ENCODE results near the gene TPSB2.

The TPSB2 gene

GRCh38 chr16:1182950-1183907 is 46.8 kb downstream of the TPSB2 start:
- Histone ChIP-seq H3K36me3 (ENCODE audit: control insufficient read depth, insufficient read depth, low read length) (no peaks in the 10 kb centered on the region), H2AK5ac (ENCODE audit: low read length) (no peak overlapping the region), H3K4me1 (ENCODE audit: control insufficient read depth, low read depth, low read length) (no peaks in the 10 kb centered on the region), H3K9ac (ENCODE audit: low read length) (no peak overlapping the region), H3K56ac (ENCODE audit: low read length) (no peak overlapping the region), H3K18ac (ENCODE audit: low read length) (no peak overlapping the region), H2BK5ac (ENCODE audit: low read length) (no peak overlapping the region), H3K79me2 (ENCODE audit: control insufficient read depth, insufficient read depth, low read length) (no peaks in the 10 kb centered on the region), H2BK15ac (replicated peaks; ENCODE audit: low read depth) (no peak overlapping the region), H4K5ac (ENCODE audit: low read length) (no peak overlapping the region), H3K4me2 (ENCODE audit: low read length) (no peak overlapping the region), H2BK120ac (ENCODE audit: low read depth, low read length) (no peak overlapping the region), H3K79me1 (ENCODE audit: low read length) (no peaks in the 10 kb centered on the region), H3K27me3 (ENCODE audit: insufficient read depth, low read length, poor library complexity) (no peaks in the 10 kb centered on the region), H3K4me3 (ENCODE audit: low read length) (no peak overlapping the region), H3K4ac (ENCODE audit: low read depth, low read length) (no peak overlapping the region), H3K27ac (ENCODE audit: low read depth, low read length) (no peak overlapping the region), H3K23ac (ENCODE audit: low read length) (no peak overlapping the region), H4K8ac (ENCODE audit: low read depth, low read length) (no peak overlapping the region)
- WGBS (ENCODE audit: extremely low coverage, insufficient coverage, low lambda C conversion rate), result no CpG with 5 or more reads among the region's 45 CpGs
- DNase-seq, result peak; percentile 42

DNA sequence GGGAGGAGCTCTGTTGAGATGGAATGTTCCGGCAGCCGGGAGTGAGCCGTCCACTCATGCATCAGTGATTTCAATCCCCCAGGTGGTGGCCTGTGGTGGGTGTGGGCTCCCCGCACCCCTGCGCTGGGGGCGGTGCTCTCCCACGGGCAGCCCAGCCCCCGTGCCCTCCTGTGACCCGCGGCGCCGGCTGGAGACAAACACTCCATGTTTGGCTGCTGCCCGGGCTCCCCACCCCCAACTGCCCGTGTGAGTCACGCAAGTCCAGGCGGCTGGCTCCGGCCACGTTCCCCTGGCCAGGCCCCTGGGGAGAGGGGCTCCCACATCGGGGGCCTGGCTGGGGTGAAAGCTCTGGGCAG is 47.7 kb downstream of the TPSB2 start:
- H3K4me3 ChIP-seq (ENCODE audit: low read length), result no peak overlapping the region
- no peaks in the 10 kb centered on the region for H3K4me1 ChIP-seq (ENCODE audit: control insufficient read depth, low read depth, low read length)

DNA sequence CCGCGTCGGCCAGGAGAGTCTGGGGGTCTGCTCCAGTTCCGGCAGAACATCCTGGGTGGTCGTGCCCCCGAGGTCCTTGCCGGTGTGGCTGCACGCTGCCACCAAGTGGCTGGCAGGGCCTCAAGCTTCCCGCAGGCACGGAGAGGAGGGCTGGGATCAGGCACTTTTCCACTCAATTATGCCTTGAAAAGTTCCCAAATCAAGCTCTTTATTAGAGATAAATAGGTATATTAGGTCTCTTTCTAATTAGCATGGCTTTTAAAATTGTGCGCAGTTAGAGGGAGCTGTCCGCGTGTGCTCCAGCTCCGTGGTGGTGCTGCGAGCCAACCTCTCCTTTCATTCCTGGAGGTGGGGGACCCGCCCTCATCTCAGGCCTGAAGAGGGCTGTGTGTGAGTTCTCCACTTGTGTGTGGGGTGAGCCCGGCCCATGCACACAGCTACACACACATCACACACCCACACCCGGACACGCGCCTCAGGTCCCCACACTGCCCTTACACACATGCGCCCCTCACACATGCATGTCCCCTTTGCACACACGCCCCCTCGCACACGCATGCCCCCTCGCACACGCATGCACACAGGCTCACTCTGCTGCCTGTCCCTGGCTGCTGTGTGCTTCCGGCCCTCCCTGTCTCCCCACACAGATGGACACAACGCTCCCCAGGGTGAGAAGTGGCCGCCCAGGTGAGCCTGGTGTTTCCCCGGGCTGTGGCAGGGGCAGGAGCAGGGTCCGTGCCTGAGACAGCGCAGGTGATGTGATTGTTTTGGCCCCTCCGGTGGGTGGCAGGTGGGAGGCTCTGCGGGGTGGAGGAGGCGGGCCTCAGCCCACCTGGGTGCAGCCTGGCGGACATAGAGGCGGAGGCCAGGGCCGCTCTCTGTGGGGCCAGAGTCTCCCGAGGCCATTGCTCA is 48.3 kb downstream of the TPSB2 start:
- Histone ChIP-seq H4K8ac (ENCODE audit: low read depth, low read length) (no peak overlapping the region), H3K18ac (ENCODE audit: low read length) (no peak overlapping the region), H3K79me1 (ENCODE audit: low read length) (no peaks in the 10 kb centered on the region), H3K9ac (ENCODE audit: low read length) (no peak overlapping the region), H3K56ac (ENCODE audit: low read length) (peak overlapping the region; percentile 15), H3K23ac (ENCODE audit: low read length) (no peak overlapping the region), H4K5ac (ENCODE audit: low read length) (no peak overlapping the region), H3K4me1 (ENCODE audit: control insufficient read depth, low read depth, low read length) (no peaks in the 10 kb centered on the region), H2BK120ac (ENCODE audit: low read depth, low read length) (no peak overlapping the region), H3K36me3 (ENCODE audit: control insufficient read depth, insufficient read depth, low read length) (no peaks in the 10 kb centered on the region), H3K27me3 (ENCODE audit: insufficient read depth, low read length, poor library complexity) (no peaks in the 10 kb centered on the region), H3K4ac (ENCODE audit: low read depth, low read length) (no peak overlapping the region), H2BK15ac (replicated peaks; ENCODE audit: low read depth) (no peak overlapping the region), H3K27ac (ENCODE audit: low read depth, low read length) (no peak overlapping the region), H3K4me3 (ENCODE audit: low read length) (no peak overlapping the region), H2BK5ac (ENCODE audit: low read length) (no peak overlapping the region), H2AK5ac (ENCODE audit: low read length) (no peak overlapping the region), H3K4me2 (ENCODE audit: low read length) (no peak overlapping the region), H3K79me2 (ENCODE audit: control insufficient read depth, insufficient read depth, low read length) (no peaks in the 10 kb centered on the region)
- WGBS (ENCODE audit: extremely low coverage, insufficient coverage, low lambda C conversion rate), result no CpG with 5 or more reads among the region's 39 CpGs
- no peak for DNase-seq

More for the DNA sequence above, 47.7 kb downstream of the TPSB2 start:
- H3K4ac ChIP-seq (ENCODE audit: low read depth, low read length), result no peak overlapping the region
- no CpG with 5 or more reads among the region's 19 CpGs for WGBS (ENCODE audit: extremely low coverage, insufficient coverage, low lambda C conversion rate)
- no peak overlapping the region for H2AK5ac ChIP-seq (ENCODE audit: low read length)
- no peak overlapping the region for H3K23ac ChIP-seq (ENCODE audit: low read length)
- no peaks in the 10 kb centered on the region for H3K79me2 ChIP-seq (ENCODE audit: control insufficient read depth, insufficient read depth, low read length)
- DNase-seq, result no peak
- no peak overlapping the region for H3K9ac ChIP-seq (ENCODE audit: low read length)
- H2BK5ac ChIP-seq (ENCODE audit: low read length), result no peak overlapping the region
- no peak overlapping the region for H3K18ac ChIP-seq (ENCODE audit: low read length)
- no peak overlapping the region for H4K5ac ChIP-seq (ENCODE audit: low read length)
- H3K27me3 ChIP-seq (ENCODE audit: insufficient read depth, low read length, poor library complexity), result no peaks in the 10 kb centered on the region
- H2BK120ac ChIP-seq (ENCODE audit: low read depth, low read length), result no peak overlapping the region
- H3K4me2 ChIP-seq (ENCODE audit: low read length), result no peak overlapping the region
- H3K79me1 ChIP-seq (ENCODE audit: low read length), result no peaks in the 10 kb centered on the region
- H4K8ac ChIP-seq (ENCODE audit: low read depth, low read length), result no peak overlapping the region
- H3K56ac ChIP-seq (ENCODE audit: low read length), result no peak overlapping the region
- H3K36me3 ChIP-seq (ENCODE audit: control insufficient read depth, insufficient read depth, low read length), result no peaks in the 10 kb centered on the region
- no peak overlapping the region for H3K27ac ChIP-seq (ENCODE audit: low read depth, low read length)
- H2BK15ac ChIP-seq (replicated peaks; ENCODE audit: low read depth), result no peak overlapping the region

GRCh38 chr16:1180549-1181403 is 49.2 kb downstream of the TPSB2 start:
- Histone ChIP-seq H3K79me1 (ENCODE audit: low read length) (no peaks in the 10 kb centered on the region), H3K56ac (ENCODE audit: low read length) (no peak overlapping the region), H2AK5ac (ENCODE audit: low read length) (no peak overlapping the region), H3K4ac (ENCODE audit: low read depth, low read length) (no peak overlapping the region), H2BK120ac (ENCODE audit: low read depth, low read length) (no peak overlapping the region), H3K27ac (ENCODE audit: low read depth, low read length) (no peak overlapping the region), H3K9ac (ENCODE audit: low read length) (no peak overlapping the region), H4K8ac (ENCODE audit: low read depth, low read length) (no peak overlapping the region), H3K18ac (ENCODE audit: low read length) (no peak overlapping the region), H3K4me1 (ENCODE audit: control insufficient read depth, low read depth, low read length) (no peaks in the 10 kb centered on the region), H3K27me3 (ENCODE audit: insufficient read depth, low read length, poor library complexity) (no peaks in the 10 kb centered on the region), H3K4me2 (ENCODE audit: low read length) (no peak overlapping the region), H2BK15ac (replicated peaks; ENCODE audit: low read depth) (no peak overlapping the region), H4K5ac (ENCODE audit: low read length) (no peak overlapping the region), H3K23ac (ENCODE audit: low read length) (no peak overlapping the region), H3K36me3 (ENCODE audit: control insufficient read depth, insufficient read depth, low read length) (no peaks in the 10 kb centered on the region), H2BK5ac (ENCODE audit: low read length) (no peak overlapping the region), H3K4me3 (ENCODE audit: low read length) (no peak overlapping the region), H3K79me2 (ENCODE audit: control insufficient read depth, insufficient read depth, low read length) (no peaks in the 10 kb centered on the region)
- DNase-seq, result no peak
- no CpG with 5 or more reads among the region's 38 CpGs for WGBS (ENCODE audit: extremely low coverage, insufficient coverage, low lambda C conversion rate)
